Gastroesophageal sphincter (tissue), 4 donors: Measurements from ENCODE around the gene NUP133. TPM values are rescaled to one million over a fixed set of nuclear protein-coding genes. Genes with fewer than 3 reads are reported as not detected.

Experiments
- ATAC-seq: fragments of 150-250 bp; one replicate; pipeline ENCODE4 v1.9.1; 2016; ENCODE audit warnings: mild to moderate bottlenecking, moderate library complexity
- H3K27ac ChIP-seq, 4 donors: fragments of 200-600 bp; sonication (generic) in 3 of 4; 1 replicate in 3 of 4; 2 replicates in 1 of 4; pipeline ENCODE4 v1.5.1; 2016 to 2019
- H3K27me3 ChIP-seq: fragments of 200-600 bp; sonication (generic); one replicate; pipeline ENCODE4 v1.5.1; 2019
- H3K36me3 ChIP-seq, 2 donors: fragments of 200-600 bp; sonication (generic); one replicate each; pipeline ENCODE4 v1.5.1; 2019; ENCODE audit warnings: control low read depth in 1 of 2
- H3K4me1 ChIP-seq, 3 donors: fragments of 200-600 bp; sonication (generic); 1 replicate in 2 of 3; 2 replicates in 1 of 3; pipeline ENCODE4 v1.5.1; 2016 to 2019; ENCODE audit warnings: control low read depth in 2 of 3
- H3K4me3 ChIP-seq, 2 donors: fragments of 200-600 bp; sonication (generic); one replicate each; pipeline ENCODE4 v1.5.1; 2019; ENCODE audit warnings: mild to moderate bottlenecking in 1 of 2, moderate library complexity in 1 of 2
- H3K9me3 ChIP-seq, 3 donors: fragments of 200-600 bp; sonication (generic); one replicate each; pipeline ENCODE4 v1.5.1; 2017 to 2019; ENCODE audit warnings: control low read depth in 2 of 3
- EP300 ChIP-seq: sonication (generic); formaldehyde crosslinking; IDR thresholded peaks from one replicate; pipeline ENCODE4 v1.6.1; 2017; ENCODE audit warnings: antibody characterized with exemption, mild to moderate bottlenecking
- POLR2A ChIP-seq, 2 donors: fragments of 450-650 bp; IDR thresholded peaks; one replicate each; pipeline ENCODE4 v1.6.1; 2017; ENCODE audit warnings: antibody characterized with exemption in 2 of 2, mild to moderate bottlenecking in 2 of 2, moderate library complexity in 1 of 2
- POLR2AphosphoS5 ChIP-seq: sonication (generic); formaldehyde crosslinking; IDR thresholded peaks from one replicate; pipeline ENCODE4 v1.6.1; 2017; ENCODE audit warnings: antibody characterized with exemption
- WGBS, 2 donors: methylation state at CpG; one replicate each; pipeline ENCODE4 v1.1.5; 2018; ENCODE audit warnings: low coverage in 1 of 2; 5-methylcytosine and 5-hydroxymethylcytosine counted together
- total RNA-seq, 4 donors: library from RNA; depleted of rRNA; stranded (reverse); fragments of >200 nt; gene quantifications; one replicate each; pipeline ENCODE4 v1.1.0, GENCODE V29; 2016
- TF ChIP-seq, protein P1 (sequence below), 4 experiments: fragments of 200-600 bp in 2 of 4; fragments of 450-650 bp in 2 of 4; sonication (generic) in 1 of 4; IDR thresholded peaks; one replicate each; pipeline ENCODE4 v1.5.1; 2017 to 2019; ENCODE audit warnings: antibody characterized with exemption in 4 of 4, mild to moderate bottlenecking in 2 of 4, moderate library complexity in 2 of 4

Gene NUP133
- total RNA-seq, 4 donors from 2014 or later, result 20.5 to 30.2 (median 26.7) TPM

DNA sequence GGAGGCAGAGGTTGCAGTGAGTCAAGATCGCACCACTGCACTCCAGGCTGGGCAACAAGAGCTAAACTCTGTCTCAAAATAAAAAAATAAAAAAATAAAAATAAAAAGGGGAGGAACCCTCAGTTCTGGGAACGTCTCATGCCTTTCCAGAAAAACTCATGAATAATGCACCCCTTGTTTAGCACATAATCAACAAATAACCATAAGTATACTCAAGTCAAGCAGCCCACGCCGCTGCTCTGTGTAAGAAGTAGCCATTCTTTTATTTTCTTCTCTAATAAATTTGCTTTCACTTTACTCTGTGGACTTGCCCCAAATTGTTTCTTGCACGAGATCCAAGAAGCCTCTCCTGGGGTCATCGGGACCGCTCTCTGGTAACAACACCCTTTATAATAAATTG is 59.8 kb downstream of the NUP133 start:
- no peak overlapping the region for H3K4me3 ChIP-seq
- no peaks in the 10 kb centered on the region for H3K27me3 ChIP-seq
- ATAC-seq, result no peak
- TF ChIP-seq POLR2A (IDR thresholded peaks at IDR 0.05), result no peak
- TF ChIP-seq POLR2AphosphoS5, result no peak
- no peak for TF ChIP-seq EP300
- TF ChIP-seq, protein P1, sequence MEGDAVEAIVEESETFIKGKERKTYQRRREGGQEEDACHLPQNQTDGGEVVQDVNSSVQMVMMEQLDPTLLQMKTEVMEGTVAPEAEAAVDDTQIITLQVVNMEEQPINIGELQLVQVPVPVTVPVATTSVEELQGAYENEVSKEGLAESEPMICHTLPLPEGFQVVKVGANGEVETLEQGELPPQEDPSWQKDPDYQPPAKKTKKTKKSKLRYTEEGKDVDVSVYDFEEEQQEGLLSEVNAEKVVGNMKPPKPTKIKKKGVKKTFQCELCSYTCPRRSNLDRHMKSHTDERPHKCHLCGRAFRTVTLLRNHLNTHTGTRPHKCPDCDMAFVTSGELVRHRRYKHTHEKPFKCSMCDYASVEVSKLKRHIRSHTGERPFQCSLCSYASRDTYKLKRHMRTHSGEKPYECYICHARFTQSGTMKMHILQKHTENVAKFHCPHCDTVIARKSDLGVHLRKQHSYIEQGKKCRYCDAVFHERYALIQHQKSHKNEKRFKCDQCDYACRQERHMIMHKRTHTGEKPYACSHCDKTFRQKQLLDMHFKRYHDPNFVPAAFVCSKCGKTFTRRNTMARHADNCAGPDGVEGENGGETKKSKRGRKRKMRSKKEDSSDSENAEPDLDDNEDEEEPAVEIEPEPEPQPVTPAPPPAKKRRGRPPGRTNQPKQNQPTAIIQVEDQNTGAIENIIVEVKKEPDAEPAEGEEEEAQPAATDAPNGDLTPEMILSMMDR (IDR thresholded peaks at IDR 0.05), result no peak
- H3K4me1 ChIP-seq, result no peaks in the 10 kb centered on the region
- WGBS, 2 donors, result 72 to 85% methylated on average over 6 to 7 of the region's 7 CpGs
- H3K36me3 ChIP-seq, result peaks cover 0 to 95% of the 10 kb centered on the region in 2 donors
- H3K27ac ChIP-seq, result no peak overlapping the region
- H3K9me3 ChIP-seq, result no peaks in the 10 kb centered on the region

- Histone ChIP-seq H3K27me3 (no peaks in the 10 kb centered on the region), H3K27ac (no peak overlapping the region), H3K9me3 (no peaks in the 10 kb centered on the region), H3K36me3 (peaks cover 0 to 98% of the 10 kb centered on the region in 2 donors), H3K4me3 (no peak overlapping the region), H3K4me1 (no peaks in the 10 kb centered on the region)
- TF ChIP-seq POLR2A (IDR thresholded peaks at IDR 0.05) (no peak), POLR2AphosphoS5 (no peak), EP300 (no peak)
- TF ChIP-seq, protein P1 (IDR thresholded peaks at IDR 0.05), result no peak
- 50 to 74% methylated on average over 1 to 6 of the region's 11 CpGs for WGBS, 2 donors
- ATAC-seq, result no peak
Measured at GRCh38 chr1:229447809-229448252, 60.3 kb downstream of the NUP133 start.

DNA sequence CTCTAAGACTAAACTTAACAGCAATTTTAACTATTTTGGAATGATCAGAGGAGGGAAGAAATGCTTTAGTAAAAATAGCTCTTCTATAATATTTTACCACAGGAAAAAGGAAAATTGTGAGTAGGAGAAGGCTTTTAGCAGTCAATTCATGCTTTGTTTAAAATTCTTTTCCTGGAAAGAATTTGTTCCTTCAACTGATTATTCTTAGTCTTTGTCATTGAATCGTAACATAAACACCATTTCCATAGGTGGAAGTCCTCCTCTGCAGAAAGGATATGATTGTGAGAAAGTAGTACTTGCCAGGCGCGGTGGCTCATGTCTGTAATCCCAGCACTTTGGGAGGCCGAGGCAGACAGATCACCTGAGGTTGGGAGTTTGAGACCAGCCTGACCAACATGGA is 62.3 kb downstream of the NUP133 start:
- Histone ChIP-seq H3K27me3 (no peaks in the 10 kb centered on the region), H3K9me3 (no peaks in the 10 kb centered on the region), H3K36me3 (peaks cover 0 to 92% of the 10 kb centered on the region in 2 donors), H3K4me3 (no peak overlapping the region), H3K4me1 (no peaks in the 10 kb centered on the region), H3K27ac (no peak overlapping the region)
- WGBS, 2 donors, result 65 to 89% methylated on average over 3 to 4 of the region's 4 CpGs
- ATAC-seq, result no peak
- TF ChIP-seq EP300, result no peak
- TF ChIP-seq POLR2A (IDR thresholded peaks at IDR 0.05), result no peak
- no peak for TF ChIP-seq POLR2AphosphoS5
- TF ChIP-seq, protein P1 (IDR thresholded peaks at IDR 0.05), result no peak

DNA sequence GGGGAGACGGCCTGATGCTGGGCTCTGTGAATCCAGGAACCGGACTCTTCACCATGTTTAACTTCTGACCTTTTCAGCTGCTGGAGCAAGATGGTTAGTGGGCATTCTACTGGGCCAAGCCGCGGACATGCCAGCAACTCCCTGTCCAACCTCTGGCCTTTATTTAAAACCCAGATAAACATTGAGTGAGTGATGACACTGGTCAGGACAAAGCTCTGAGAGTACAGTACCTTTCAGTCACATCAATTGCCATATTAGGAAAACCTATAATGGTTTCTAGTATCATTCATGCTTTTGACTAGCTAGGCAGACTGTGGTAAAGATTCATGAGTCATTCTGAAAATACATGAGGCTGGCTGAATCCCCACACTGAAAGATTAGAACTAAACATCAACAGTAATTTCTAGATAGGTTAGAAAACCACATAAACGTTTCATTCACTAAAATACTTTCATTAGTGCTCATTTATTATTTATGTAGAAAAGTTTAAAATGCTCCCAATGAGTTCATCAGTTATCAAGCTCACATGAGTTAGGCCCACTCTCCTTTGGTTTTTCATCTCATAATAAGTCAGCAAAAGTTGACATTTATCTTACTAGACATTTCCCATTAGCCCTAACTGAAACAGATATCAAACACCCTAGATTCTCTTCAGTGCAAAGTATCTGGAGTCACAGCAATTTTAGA is 67.1 kb downstream of the NUP133 start:
- Histone ChIP-seq H3K36me3 (peaks cover 0 to 66% of the 10 kb centered on the region in 2 donors), H3K4me3 (no peak overlapping the region), H3K27me3 (peaks cover 5% of the 10 kb centered on the region), H3K9me3 (no peaks in the 10 kb centered on the region), H3K27ac (no peak overlapping the region), H3K4me1 (no peaks in the 10 kb centered on the region)
- 42 to 69% methylated on average over 1 to 3 of the region's 5 CpGs for WGBS, 2 donors
- TF ChIP-seq EP300 (no peak), POLR2A (IDR thresholded peaks at IDR 0.05) (no peak), POLR2AphosphoS5 (no peak)
- TF ChIP-seq, protein P1 (IDR thresholded peaks at IDR 0.05), result no peak
- no peak for ATAC-seq

- WGBS, 2 donors, result 96 to 100% methylated on average over 3 of the region's 3 CpGs
- no peak for ATAC-seq
Measured at GRCh38 chr1:229438021-229438420, 70.1 kb downstream of the NUP133 start.

More at GRCh38 chr1:229438021-229438420, 70.1 kb downstream of the NUP133 start:
- Histone ChIP-seq H3K27me3 (peaks cover 32% of the 10 kb centered on the region), H3K36me3 (peaks cover 0 to 37% of the 10 kb centered on the region in 2 donors), H3K27ac (no peak overlapping the region), H3K4me1 (peaks cover 0 to 20% (median 0%) of the 10 kb centered on the region in 3 donors), H3K4me3 (no peak overlapping the region), H3K9me3 (no peaks in the 10 kb centered on the region)
- TF ChIP-seq POLR2AphosphoS5 (no peak), POLR2A (IDR thresholded peaks at IDR 0.05) (no peak), EP300 (no peak)
- TF ChIP-seq, protein P1 (IDR thresholded peaks at IDR 0.05), result no peak
